A549 (cell line): ENCODE results near the gene HOMER3. TPM values are rescaled to one million over a fixed set of nuclear protein-coding genes. Genes with fewer than 3 reads are reported as not detected.

Experiments
- ATAC-seq, 2 experiments: fragments of 200-7000 bp in 1 of 2; fragments of >200 bp in 1 of 2; cut with Nextera tagmentation in 1 of 2; cut with Tn5 transposase in 1 of 2; 3 replicates each; pipeline versions ENCODE4 v1.8.0 to v1.9.1; 2018 to 2020; ENCODE audit warnings: mild to moderate bottlenecking in 1 of 2, moderate library complexity in 1 of 2
- CTCF ChIA-PET: fragments of 300-600 bp; sonication (Branson Sonifier 250); formaldehyde crosslinking; extraction: SDS; loops from one replicate; lab custom pipeline; 2021; ENCODE audit warnings: antibody characterized with exemption, inconsistent platforms; lab: Yijun Ruan, JAX
- POLR2A ChIA-PET: fragments of 350-600 bp; formaldehyde crosslinking; extraction: SDS; loops from one replicate; lab custom pipeline; 2021; ENCODE audit warnings: antibody characterized with exemption, inconsistent platforms; lab: Yijun Ruan, JAX
- DNase-seq, 2 experiments: peaks; one replicate each; pipeline versions ENCODE4 v3.0.0 to v3.0.0-alpha.2; 2011 to 2016; ENCODE audit warnings: low read depth in 1 of 2, low spot score in 1 of 2
- FAIRE-seq: peaks from 2 replicates; lab custom pipeline; 2011; peaks lifted over from hg19 to GRCh38; lab: Jason Lieb, UNC
- H3K27ac ChIP-seq, 2 experiments: fragments of >200 bp; sonication (Bioruptor Twin); formaldehyde crosslinking; 3 replicates each; pipeline ENCODE4 v1.5.1; 2016 to 2017
- H3K4me1 ChIP-seq: fragments of >200 bp; sonication (Bioruptor Twin); formaldehyde crosslinking; 3 replicates; pipeline ENCODE4 v1.6.1; 2016
- H3K4me2 ChIP-seq: fragments of >200 bp; sonication (Bioruptor Twin); formaldehyde crosslinking; 3 replicates; pipeline ENCODE4 v1.6.1; 2016
- H3K4me3 ChIP-seq: fragments of >200 bp; sonication (Bioruptor Twin); formaldehyde crosslinking; 3 replicates; pipeline ENCODE4 v1.5.1; 2016
- H3K9me3 ChIP-seq: fragments of >200 bp; sonication (Bioruptor Twin); formaldehyde crosslinking; 3 replicates; pipeline ENCODE4 v1.6.1; 2016
- CBX8 ChIP-seq: fragments of 200-600 bp; sonication (generic); IDR thresholded peaks from 2 replicates; pipeline ENCODE4 v1.6.1; 2016
- CEBPB ChIP-seq, 2 experiments: fragments of >200 bp in 1 of 2; sonication (Bioruptor Twin) in 1 of 2; formaldehyde crosslinking in 1 of 2; IDR thresholded peaks; 2 replicates each; pipeline ENCODE4 v1.6.1; 2012 to 2016
- CHD4 ChIP-seq: fragments of 200-600 bp; sonication (generic); IDR thresholded peaks from 2 replicates; pipeline ENCODE4 v1.6.1; 2016; ENCODE audit warnings: antibody characterized with exemption, mild to moderate bottlenecking, borderline replicate concordance
- CTCF ChIP-seq: fragments of >200 bp; sonication (Bioruptor Twin); formaldehyde crosslinking; IDR thresholded peaks from 3 replicates; pipeline ENCODE4 v1.5.1; 2016
- E2F6 ChIP-seq: IDR thresholded peaks from 2 replicates; pipeline ENCODE4 v1.6.1; 2012; ENCODE audit warnings: low read depth, borderline replicate concordance
- EHF ChIP-seq: fragments of 250-450 bp; sonication (Bioruptor Pico); IDR thresholded peaks from 2 replicates; pipeline ENCODE4 v1.5.0; 2020; ENCODE audit warnings: mild to moderate bottlenecking
- HDAC2 ChIP-seq: fragments of 200-600 bp; sonication (generic); IDR thresholded peaks from 2 replicates; pipeline ENCODE4 v1.6.1; 2016
- JUN ChIP-seq, 2 experiments: fragments of >200 bp; sonication (Bioruptor Twin); formaldehyde crosslinking; IDR thresholded peaks; 2 replicates in 1 of 2; 3 replicates in 1 of 2; pipeline ENCODE4 v1.6.1; 2016 to 2017
- MAFK ChIP-seq: fragments of 450-650 bp; IDR thresholded peaks from 2 replicates; pipeline ENCODE4 v1.6.1; 2014; ENCODE audit not compliant: partially characterized antibody
- MAX ChIP-seq: IDR thresholded peaks from 2 replicates; pipeline ENCODE4 v1.6.1; 2012
- MAZ ChIP-seq: fragments of 150-350 bp; IDR thresholded peaks from 2 replicates; pipeline ENCODE4 v1.6.1; 2014; ENCODE audit warnings: antibody characterized with exemption, low read depth, low read length, borderline replicate concordance
- MYC ChIP-seq: IDR thresholded peaks from 2 replicates; pipeline ENCODE4 v1.6.1; 2012; ENCODE audit warnings: mild to moderate bottlenecking, inconsistent platforms, low read length, improper control_type of control experiment, borderline replicate concordance
- NFE2L2 ChIP-seq: fragments of 150-350 bp; conservative IDR thresholded peaks from 2 replicates; pipeline ENCODE4 v1.6.1; 2014; ENCODE audit warnings: low read length
- PBX3 ChIP-seq: IDR thresholded peaks from 2 replicates; pipeline ENCODE4 v1.6.1; 2012
- PHF8 ChIP-seq: fragments of 200-600 bp; sonication (generic); IDR thresholded peaks from 2 replicates; pipeline ENCODE4 v1.6.1; 2016; ENCODE audit warnings: low read depth, mild to moderate bottlenecking, antibody characterized with exemption, moderate library complexity, borderline replicate concordance
- POLR2A ChIP-seq: IDR thresholded peaks from 2 replicates; pipeline ENCODE4 v1.6.1; 2012; ENCODE audit warnings: mild to moderate bottlenecking, low read length
- POLR2AphosphoS2 ChIP-seq: conservative IDR thresholded peaks from 2 replicates; pipeline ENCODE4 v1.6.1; 2012; ENCODE audit warnings: low read length, improper control_type of control experiment, inconsistent platforms
- RARB ChIP-seq: fragments of 250-450 bp; sonication (Bioruptor Pico); IDR thresholded peaks from 2 replicates; pipeline ENCODE4 v1.8.0; 2021; ENCODE audit warnings: mild to moderate bottlenecking, moderate library complexity
- RCOR1 ChIP-seq: fragments of 150-350 bp; IDR thresholded peaks from 2 replicates; pipeline ENCODE4 v1.6.1; 2014; ENCODE audit warnings: antibody characterized with exemption, low read length, low read depth
- RNF2 ChIP-seq: fragments of 200-600 bp; sonication (generic); IDR thresholded peaks from 2 replicates; pipeline ENCODE4 v1.6.1; 2016; ENCODE audit warnings: low read depth, mild to moderate bottlenecking, antibody characterized with exemption, moderate library complexity, borderline replicate concordance
- SMC3 ChIP-seq: fragments of >200 bp; sonication (Bioruptor Twin); formaldehyde crosslinking; IDR thresholded peaks from 3 replicates; pipeline ENCODE4 v1.6.1; 2018; ENCODE audit warnings: inconsistent platforms
- SREBF2 ChIP-seq: fragments of 450-650 bp; IDR thresholded peaks from 2 replicates; pipeline ENCODE4 v1.6.1; 2014; ENCODE audit warnings: mild to moderate bottlenecking, moderate library complexity
- TFCP2L1 ChIP-seq: fragments of 250-450 bp; sonication (Bioruptor Pico); IDR thresholded peaks from 2 replicates; pipeline ENCODE4 v1.5.0; 2021; ENCODE audit warnings: mild to moderate bottlenecking
- TP53 ChIP-seq: fragments of 250-450 bp; sonication (Bioruptor Pico); IDR thresholded peaks from 2 replicates; pipeline ENCODE4 v1.5.0; 2021; ENCODE audit warnings: mild to moderate bottlenecking, moderate library complexity
- ZC3H11A ChIP-seq: fragments of 450-650 bp; IDR thresholded peaks from 2 replicates; pipeline ENCODE4 v1.6.1; 2014; ENCODE audit warnings: antibody characterized with exemption, mild to moderate bottlenecking
- ZSCAN20 ChIP-seq: fragments of 250-450 bp; sonication (Bioruptor Pico); IDR thresholded peaks from 2 replicates; pipeline ENCODE4 v1.8.0; 2022; ENCODE audit warnings: mild to moderate bottlenecking, moderate library complexity
- WGBS: methylation state at CpG from one replicate; pipeline ENCODE4 v1.1.6; 2017; ENCODE audit errors: missing lambda C conversion rate; 5-methylcytosine and 5-hydroxymethylcytosine counted together
- polyA plus RNA-seq, 4 experiments: library from polyadenylated mRNA; depleted of rRNA in 3 of 4; stranded (reverse); fragments of >200 nt; fragmentation: RNase III in 1 of 4; extraction: RNeasy Plus Mini Kit Qiagen cat#74134 plus additional on column Dnase treatment in 1 of 4; gene quantifications; 2 replicates in 3 of 4; 3 replicates in 1 of 4; pipeline ENCODE4 v1.2.3, GENCODE V29; 2011 to 2017

Gene HOMER3
- polyA plus RNA-seq, 2 of the 4 experiments (the other 2 are of a cell fraction): 9.9 to 35.4 TPM

- FAIRE-seq (no peak), DNase-seq (no peak), ATAC-seq (no peak)
- no peak overlapping the region for H3K4me3 ChIP-seq
- no peaks in the 10 kb centered on the region for H3K4me1 ChIP-seq
- H3K4me2 ChIP-seq: no peak overlapping the region
- TF ChIP-seq RCOR1 (no peak), EHF (CRISPR knock-in tag) (no peak), HDAC2 (no peak), SMC3 (no peak), POLR2AphosphoS2 (no peak), ZC3H11A (no peak), CBX8 (no peak), SREBF2 (no peak), PHF8 (no peak), MAX (no peak), RNF2 (no peak), MYC (no peak)
- CTCF ChIA-PET: interaction anchor here (0.6 to 1.6 kb wide), 4 partner anchors 15 to 286 kb away, joined by 3 to 6 read pairs (median 4); no protein-coding TSS in a partner anchor
- 92% methylated on average over 13 of the region's 19 CpGs for WGBS
- H3K27ac ChIP-seq: no peak overlapping the region
- POLR2A ChIA-PET: no interaction called here
- H3K9me3 ChIP-seq: no peaks in the 10 kb centered on the region
Observed at GRCh38 chr19:18910801-18911436, 30.1 kb downstream of the HOMER3 start.

GRCh38 chr19:18910010-18910409 lies 31.0 kb downstream of the HOMER3 start:
- Histone ChIP-seq H3K4me3 (no peak overlapping the region), H3K9me3 (no peaks in the 10 kb centered on the region), H3K4me2 (no peak overlapping the region), H3K27ac (no peak overlapping the region), H3K4me1 (no peaks in the 10 kb centered on the region)
- POLR2A ChIA-PET: no interaction called here
- TF ChIP-seq SMC3 (no peak), MAFK (no peak), PBX3 (no peak), TFCP2L1 (no peak), POLR2A (no peak), TP53 (no peak), RNF2 (no peak), CTCF (no peak)
- ATAC-seq (no peak), FAIRE-seq (no peak), DNase-seq (no peak)
- 98% methylated on average over 7 of the region's 10 CpGs for WGBS
- CTCF ChIA-PET: interaction anchor here (1.2 to 2.8 kb wide), 2 partner anchors 14 to 77 kb away, joined by 3 to 9 read pairs; partner anchors contain the start of gene CERS1

GRCh38 chr19:18908917-18909619 lies 31.9 kb downstream of the HOMER3 start:
- POLR2A ChIA-PET: interaction anchor here (0.5 kb wide), 1 partner anchor 8 kb away, joined by 3 read pairs; no protein-coding TSS in a partner anchor
- CTCF ChIA-PET: interaction anchor here (0.7 to 2.8 kb wide), 4 partner anchors 10 to 78 kb away, joined by 3 to 9 read pairs (median 3); partner anchors contain the start of genes CERS1 and COPE

More at GRCh38 chr19:18908917-18909619, 31.9 kb downstream of the HOMER3 start:
- Histone ChIP-seq H3K4me3 (no peak overlapping the region), H3K27ac (no peak overlapping the region), H3K9me3 (no peaks in the 10 kb centered on the region), H3K4me1 (no peaks in the 10 kb centered on the region), H3K4me2 (no peak overlapping the region)
- no peak for TF ChIP-seq TFCP2L1
- TF ChIP-seq MAX: no peak
- no peak for TF ChIP-seq ZSCAN20
- no peak for TF ChIP-seq CBX8
- TF ChIP-seq RARB (CRISPR knock-in tag): no peak
- no peak for TF ChIP-seq ZC3H11A
- TF ChIP-seq MAZ: no peak
- no peak for TF ChIP-seq NFE2L2
- TF ChIP-seq RNF2: no peak
- TF ChIP-seq CEBPB (IDR thresholded peaks at IDR 0.05): no peak
- TF ChIP-seq JUN (IDR thresholded peaks at IDR 0.05): no peak
- TF ChIP-seq CHD4: no peak
- no peak for TF ChIP-seq E2F6
- TF ChIP-seq HDAC2: no peak
- DNase-seq (no peak), ATAC-seq (no peak), FAIRE-seq (no peak)
- 89% methylated on average over 14 of the region's 17 CpGs for WGBS
